ENCODE results near the gene EPB41L5. TPM values are rescaled to one million over a fixed set of nuclear protein-coding genes. Genes with fewer than 3 reads are reported as not detected.

EPB41L5 gene
- total and polyA plus RNA-seq, 5 donors, result 2.5 to 19.9 (median 14.7) TPM

DNA sequence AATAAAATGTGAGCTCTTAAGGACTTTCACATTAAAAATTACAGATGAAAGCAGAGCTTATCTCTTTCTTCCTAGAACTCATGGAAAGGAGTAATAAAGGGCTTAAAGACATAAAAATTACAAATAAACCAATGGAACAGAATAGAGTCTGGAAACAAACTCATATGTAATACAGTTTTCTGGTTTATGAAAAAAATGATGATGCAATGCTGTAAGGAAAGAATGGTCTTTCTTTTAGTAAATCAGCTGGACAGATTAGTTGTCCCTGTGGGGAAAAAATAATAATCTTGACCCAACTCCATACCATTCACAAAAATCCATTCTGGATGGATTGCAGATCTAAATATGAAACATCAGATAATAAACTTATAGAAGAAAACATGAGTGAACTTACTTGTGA, 156.1 kb downstream of the EPB41L5 start:
- DNase-seq (no peak), ATAC-seq (no peak)
- Histone ChIP-seq H3K4me3 (ENCODE audit: low read length) (no peak overlapping the region), H3K4me1 (ENCODE audit: control insufficient read depth, insufficient read depth, low read length) (no peaks in the 10 kb centered on the region), H3K27me3 (ENCODE audit: control insufficient read depth, insufficient read depth) (no peaks in the 10 kb centered on the region), H3K9me3 (ENCODE audit: control insufficient read depth, low read length) (no peaks in the 10 kb centered on the region), H3K27ac (ENCODE audit: low read length) (no peak overlapping the region)
- intact Hi-C loops (cut with DNase I), result no loop called here

DNA sequence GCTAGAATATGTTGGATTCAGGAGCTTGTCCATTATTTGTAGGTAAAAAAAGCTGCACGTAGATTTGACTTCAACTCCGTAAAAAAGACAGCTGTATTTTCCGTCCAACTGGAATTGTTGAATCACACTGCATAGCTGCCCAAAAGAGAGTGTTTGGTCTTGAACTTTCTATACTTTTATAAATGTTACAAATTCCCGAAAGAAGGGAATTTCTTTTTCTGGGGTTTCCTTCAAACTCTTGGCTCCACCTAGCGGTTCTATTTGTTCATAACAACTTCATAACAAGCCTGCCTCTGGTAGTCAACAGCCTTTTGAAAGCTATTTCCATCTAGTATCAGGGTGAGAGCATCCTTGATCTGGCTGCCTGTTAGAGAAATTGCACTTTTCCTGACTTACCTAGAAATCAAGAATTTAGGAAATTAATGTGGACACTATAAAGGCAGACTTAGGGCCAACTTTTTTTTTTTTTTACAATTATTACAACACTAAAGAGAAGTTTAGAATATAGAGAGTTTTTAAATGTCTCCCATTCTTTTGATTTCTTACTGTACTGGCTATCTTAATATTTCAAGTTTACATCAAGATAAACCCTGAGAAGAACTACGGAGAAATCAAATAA, 162.2 kb downstream of the EPB41L5 start:
- no peaks in the 10 kb centered on the region for H3K9me3 ChIP-seq (ENCODE audit: control insufficient read depth, low read length)
- 24% methylated on average over 6 of the region's 6 CpGs for WGBS
- ATAC-seq, result peak; percentile 20 to 59
- intact Hi-C loops (cut with DNase I), result loop anchor here in 3 of 4 donors (10.0 kb wide), 4 partner anchors 60 to 470 kb away; partner anchors contain the start of gene PTPN4 (in 1 of the 3)
- H3K4me3 ChIP-seq (ENCODE audit: low read length), result no peak overlapping the region
- no peaks in the 10 kb centered on the region for H3K27me3 ChIP-seq (ENCODE audit: control insufficient read depth, insufficient read depth)
- no peaks in the 10 kb centered on the region for H3K4me1 ChIP-seq (ENCODE audit: control insufficient read depth, insufficient read depth, low read length)
- no peak overlapping the region for H3K27ac ChIP-seq (ENCODE audit: low read length)
- DNase-seq, result no peak

DNA sequence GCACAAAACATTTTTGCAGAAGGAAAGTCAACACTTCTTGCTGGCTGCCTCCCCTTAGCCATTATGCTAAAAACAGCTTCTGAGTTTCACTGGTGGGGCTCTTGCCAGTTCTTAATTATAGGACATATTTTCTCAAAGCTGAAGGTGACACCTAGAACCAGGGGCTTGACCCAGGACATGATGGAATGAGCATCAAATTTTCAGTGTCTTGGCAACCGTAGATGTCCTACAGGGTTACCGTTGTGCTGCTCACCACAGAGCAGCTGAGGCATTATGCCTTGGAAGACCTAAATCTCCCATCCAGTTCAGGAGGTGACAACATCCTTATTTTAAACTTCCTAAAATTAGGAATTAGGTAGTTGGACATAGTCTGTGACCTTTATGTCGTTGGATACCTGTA, 163.6 kb downstream of the EPB41L5 start:
- ATAC-seq, result no peak
- no peaks in the 10 kb centered on the region for H3K4me1 ChIP-seq (ENCODE audit: control insufficient read depth, insufficient read depth, low read length)
- H3K9me3 ChIP-seq (ENCODE audit: control insufficient read depth, low read length), result no peaks in the 10 kb centered on the region
- intact Hi-C loops (cut with DNase I), result loop anchor here in 3 of 4 donors (10.0 kb wide), 4 partner anchors 62 to 472 kb away; partner anchors contain the start of gene PTPN4 (in 1 of the 3)
- H3K27ac ChIP-seq (ENCODE audit: low read length), result no peak overlapping the region
- no peak overlapping the region for H3K4me3 ChIP-seq (ENCODE audit: low read length)
- WGBS, result 73% methylated on average over 3 of the region's 3 CpGs
- DNase-seq, result no peak
- H3K27me3 ChIP-seq (ENCODE audit: control insufficient read depth, insufficient read depth), result no peaks in the 10 kb centered on the region

DNA sequence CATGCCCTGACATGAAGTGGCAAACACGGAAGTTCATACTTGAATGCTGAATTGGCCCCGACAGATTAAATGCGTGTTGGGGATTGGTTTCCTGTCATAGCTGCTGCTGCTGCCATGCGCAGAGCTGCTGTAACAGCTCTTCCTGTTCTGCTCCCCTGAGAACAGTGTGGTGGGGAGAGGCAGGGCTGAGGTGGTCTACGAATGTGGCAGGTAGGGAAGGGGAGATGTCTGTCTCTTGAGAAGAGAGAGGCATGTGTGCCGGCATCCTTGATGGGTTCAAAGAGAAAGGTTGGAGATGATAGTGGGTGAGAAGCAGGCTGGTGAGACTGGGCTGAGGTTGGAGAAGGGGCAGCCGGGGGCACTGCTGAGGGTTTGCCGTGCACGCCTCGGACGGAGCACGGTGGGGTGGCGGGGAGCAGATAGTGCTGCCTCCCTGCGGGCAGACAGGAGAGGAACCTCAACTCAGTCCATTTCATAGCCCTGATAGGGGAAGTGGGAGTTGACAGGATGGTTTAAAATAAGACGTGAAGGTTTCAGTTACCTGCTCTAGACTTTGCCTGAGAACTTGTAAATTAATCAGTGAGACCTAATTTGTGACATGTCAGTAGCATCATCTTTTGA, 164.2 kb downstream of the EPB41L5 start:
- peak; percentile 69 to 74 for ATAC-seq
- Histone ChIP-seq H3K27me3 (ENCODE audit: control insufficient read depth, insufficient read depth) (no peaks in the 10 kb centered on the region), H3K4me3 (ENCODE audit: low read length) (no peak overlapping the region), H3K4me1 (ENCODE audit: control insufficient read depth, insufficient read depth, low read length) (no peaks in the 10 kb centered on the region), H3K27ac (ENCODE audit: low read length) (no peak overlapping the region), H3K9me3 (ENCODE audit: control insufficient read depth, low read length) (no peaks in the 10 kb centered on the region)
- intact Hi-C loops (cut with DNase I), result loop anchor here in 3 of 4 donors (10.0 kb wide), 4 partner anchors 62 to 472 kb away; partner anchors contain the start of gene PTPN4 (in 1 of the 3)
- WGBS, result 39% methylated on average over 15 of the region's 15 CpGs
- peak; percentile 37 to 71 (median 70) for DNase-seq

DNA sequence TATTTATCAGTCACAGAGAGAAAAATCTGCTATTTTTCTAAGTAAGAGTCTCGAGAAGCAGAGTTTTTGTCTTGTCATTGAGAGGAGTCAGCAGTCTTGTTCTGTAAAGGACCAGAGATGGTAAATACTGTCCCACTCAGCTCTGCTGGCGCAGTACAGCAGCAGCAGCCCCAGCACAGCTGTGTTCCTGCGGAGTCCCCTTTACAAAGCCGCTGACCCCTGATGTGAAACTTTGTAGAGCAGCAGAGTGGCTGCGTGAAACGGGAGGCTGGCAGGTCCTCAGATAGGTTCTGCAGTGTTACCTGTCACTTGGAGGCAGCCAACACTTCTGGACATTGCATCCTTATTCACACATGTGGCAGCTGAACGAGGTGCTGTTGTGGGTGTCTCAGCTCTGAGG, 165.1 kb downstream of the EPB41L5 start:
- DNase-seq (no peak), ATAC-seq (no peak)
- 91% methylated on average over 7 of the region's 7 CpGs for WGBS
- Histone ChIP-seq H3K4me1 (ENCODE audit: control insufficient read depth, insufficient read depth, low read length) (no peaks in the 10 kb centered on the region), H3K27ac (ENCODE audit: low read length) (no peak overlapping the region), H3K9me3 (ENCODE audit: control insufficient read depth, low read length) (no peaks in the 10 kb centered on the region), H3K27me3 (ENCODE audit: control insufficient read depth, insufficient read depth) (no peaks in the 10 kb centered on the region), H3K4me3 (ENCODE audit: low read length) (no peak overlapping the region)
- intact Hi-C loops (cut with DNase I), result loop anchor here in 3 of 4 donors (10.0 kb wide), 4 partner anchors 63 to 473 kb away; partner anchors contain the start of gene PTPN4 (in 1 of the 3)

DNA sequence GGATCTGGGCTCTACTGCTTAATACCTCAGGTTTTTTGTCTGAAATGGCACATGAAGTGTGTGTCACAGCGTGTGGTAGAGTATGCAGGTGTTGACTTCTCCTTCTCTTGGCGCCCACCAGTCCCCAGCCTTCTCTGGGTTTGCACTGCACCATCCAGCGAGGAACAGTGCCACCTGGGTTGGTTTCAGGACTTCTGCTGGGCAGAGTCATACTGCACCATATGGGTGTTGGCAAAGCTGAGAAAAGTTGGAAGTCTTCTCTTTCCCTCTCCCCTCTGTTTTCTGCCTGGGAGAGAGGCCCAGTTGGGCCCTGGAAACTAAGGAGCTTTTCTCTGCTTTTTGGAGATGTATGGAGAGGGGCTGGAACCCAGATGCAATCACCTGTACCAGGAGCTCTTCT, 166.5 kb downstream of the EPB41L5 start:
- intact Hi-C loops (cut with DNase I), result loop anchor here in 3 of 4 donors (10.0 kb wide), 4 partner anchors 65 to 475 kb away; partner anchors contain the start of gene PTPN4 (in 1 of the 3)
- 92% methylated on average over 3 of the region's 3 CpGs for WGBS
- H3K27me3 ChIP-seq (ENCODE audit: control insufficient read depth, insufficient read depth), result no peaks in the 10 kb centered on the region
- H3K4me1 ChIP-seq (ENCODE audit: control insufficient read depth, insufficient read depth, low read length), result no peaks in the 10 kb centered on the region
- ATAC-seq, result no peak
- H3K27ac ChIP-seq (ENCODE audit: low read length), result no peak overlapping the region
- no peak for DNase-seq
- no peaks in the 10 kb centered on the region for H3K9me3 ChIP-seq (ENCODE audit: control insufficient read depth, low read length)
- H3K4me3 ChIP-seq (ENCODE audit: low read length), result no peak overlapping the region

DNA sequence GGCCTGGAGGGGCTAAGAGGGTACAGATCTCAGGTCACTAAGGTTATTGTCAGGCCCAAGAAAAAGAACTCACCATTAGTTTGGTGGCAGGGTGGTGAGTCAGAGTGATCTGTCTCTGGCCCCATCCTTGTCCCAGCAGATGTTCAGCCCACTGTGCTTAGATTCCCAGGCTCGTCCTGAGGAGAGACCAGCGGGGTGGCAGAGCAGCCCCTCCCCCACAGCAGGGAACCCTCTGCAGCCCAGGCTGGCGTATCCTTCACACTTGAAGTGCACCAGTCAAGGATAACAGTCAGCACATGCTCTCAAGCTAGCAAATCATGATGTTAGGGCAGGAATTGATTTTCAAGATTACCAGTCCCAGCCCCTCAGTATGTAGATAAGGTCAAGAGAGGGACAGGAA, 167.2 kb downstream of the EPB41L5 start:
- H3K4me1 ChIP-seq (ENCODE audit: control insufficient read depth, insufficient read depth, low read length), result no peaks in the 10 kb centered on the region
- ATAC-seq (no peak), DNase-seq (no peak)
- H3K9me3 ChIP-seq (ENCODE audit: control insufficient read depth, low read length), result no peaks in the 10 kb centered on the region
- H3K27me3 ChIP-seq (ENCODE audit: control insufficient read depth, insufficient read depth), result no peaks in the 10 kb centered on the region
- H3K4me3 ChIP-seq (ENCODE audit: low read length), result no peak overlapping the region
- intact Hi-C loops (cut with DNase I), result no loop called here
- H3K27ac ChIP-seq (ENCODE audit: low read length), result no peak overlapping the region
- WGBS, result 84% methylated on average over 3 of the region's 3 CpGs

DNA sequence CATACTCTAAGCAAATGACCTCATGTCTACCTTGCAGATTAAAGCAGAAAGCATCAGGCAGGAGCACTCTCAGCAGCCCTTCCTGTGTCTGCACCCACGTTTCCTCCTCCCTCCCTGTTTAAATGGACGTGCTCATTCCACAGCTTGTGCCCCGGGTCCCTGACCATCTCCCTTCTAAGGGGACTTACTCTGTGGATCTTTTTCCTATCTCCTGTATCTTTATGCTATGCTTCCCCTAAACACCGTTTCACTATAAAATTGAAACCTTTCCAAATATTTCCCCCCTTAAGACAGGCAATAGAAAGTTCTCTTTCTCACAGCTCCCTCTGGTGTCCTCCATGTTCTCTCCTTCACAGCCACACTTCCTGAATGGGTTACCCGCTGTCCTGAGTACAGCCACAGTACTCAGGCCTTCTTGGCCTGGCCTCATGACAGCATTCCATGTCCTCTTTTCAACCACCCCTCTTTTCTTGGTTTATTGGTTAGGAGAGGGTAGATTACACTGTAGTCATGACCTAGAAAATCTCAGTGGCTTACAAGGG, 169.2 kb downstream of the EPB41L5 start:
- no peak overlapping the region for H3K27ac ChIP-seq (ENCODE audit: low read length)
- no peaks in the 10 kb centered on the region for H3K9me3 ChIP-seq (ENCODE audit: control insufficient read depth, low read length)
- H3K4me3 ChIP-seq (ENCODE audit: low read length), result no peak overlapping the region
- intact Hi-C loops (cut with DNase I), result no loop called here
- no peaks in the 10 kb centered on the region for H3K4me1 ChIP-seq (ENCODE audit: control insufficient read depth, insufficient read depth, low read length)
- H3K27me3 ChIP-seq (ENCODE audit: control insufficient read depth, insufficient read depth), result no peaks in the 10 kb centered on the region
- DNase-seq (no peak), ATAC-seq (no peak)
- WGBS, result 61% methylated on average over 5 of the region's 5 CpGs

DNA sequence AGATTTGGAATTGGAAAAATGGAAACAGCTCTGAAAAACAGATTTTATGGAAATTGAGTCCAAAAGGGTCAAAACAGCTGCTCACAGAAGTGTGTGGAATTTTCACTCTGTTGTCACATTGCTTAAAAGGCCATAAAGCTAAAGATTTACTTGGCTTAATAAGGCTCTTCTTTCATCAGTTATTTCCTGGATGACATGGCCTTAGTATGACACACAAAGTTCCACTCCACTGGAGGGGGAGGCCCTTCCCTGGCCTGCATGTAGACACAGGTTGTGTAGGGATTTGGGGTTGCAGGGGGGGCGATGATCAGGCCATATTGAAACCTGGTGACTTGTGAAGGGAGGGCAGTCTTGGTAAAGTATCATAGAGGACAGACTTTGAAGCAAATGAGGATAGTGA, 176.3 kb downstream of the EPB41L5 start:
- Histone ChIP-seq H3K4me3 (ENCODE audit: low read length) (no peak overlapping the region), H3K4me1 (ENCODE audit: control insufficient read depth, insufficient read depth, low read length) (no peaks in the 10 kb centered on the region), H3K27ac (ENCODE audit: low read length) (no peak overlapping the region), H3K27me3 (ENCODE audit: control insufficient read depth, insufficient read depth) (no peaks in the 10 kb centered on the region), H3K9me3 (ENCODE audit: control insufficient read depth, low read length) (no peaks in the 10 kb centered on the region)
- 76% methylated on average over 1 of the region's 1 CpG for WGBS
- ATAC-seq (no peak), DNase-seq (no peak)
- intact Hi-C loops (cut with DNase I), result no loop called here

DNA sequence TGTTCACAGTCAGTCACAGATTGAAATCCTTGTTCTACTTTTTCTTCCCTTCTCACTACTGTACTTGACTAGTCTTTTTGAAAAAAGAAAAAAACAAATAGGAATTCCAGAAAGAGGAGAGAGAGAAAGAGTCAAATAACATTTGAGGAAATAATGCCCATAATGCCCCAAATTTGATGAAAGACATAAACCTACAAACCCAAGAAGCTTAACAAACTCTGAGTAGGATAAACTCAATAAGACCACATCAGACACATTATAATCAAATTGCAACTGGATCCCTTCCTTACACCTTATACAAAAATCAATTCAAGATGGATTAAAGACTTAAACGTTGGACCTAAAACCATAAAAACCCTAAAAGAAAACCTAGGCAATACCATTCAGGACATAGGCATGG, 179.4 kb downstream of the EPB41L5 start:
- intact Hi-C loops (cut with DNase I), result no loop called here
- no peak overlapping the region for H3K27ac ChIP-seq (ENCODE audit: low read length)
- no peak for ATAC-seq
- H3K27me3 ChIP-seq (ENCODE audit: control insufficient read depth, insufficient read depth), result no peaks in the 10 kb centered on the region
- H3K9me3 ChIP-seq (ENCODE audit: control insufficient read depth, low read length), result no peaks in the 10 kb centered on the region
- H3K4me1 ChIP-seq (ENCODE audit: control insufficient read depth, insufficient read depth, low read length), result no peaks in the 10 kb centered on the region
- WGBS, result 85% methylated on average over 1 of the region's 1 CpG
- DNase-seq, result no peak
- H3K4me3 ChIP-seq (ENCODE audit: low read length), result no peak overlapping the region

DNA sequence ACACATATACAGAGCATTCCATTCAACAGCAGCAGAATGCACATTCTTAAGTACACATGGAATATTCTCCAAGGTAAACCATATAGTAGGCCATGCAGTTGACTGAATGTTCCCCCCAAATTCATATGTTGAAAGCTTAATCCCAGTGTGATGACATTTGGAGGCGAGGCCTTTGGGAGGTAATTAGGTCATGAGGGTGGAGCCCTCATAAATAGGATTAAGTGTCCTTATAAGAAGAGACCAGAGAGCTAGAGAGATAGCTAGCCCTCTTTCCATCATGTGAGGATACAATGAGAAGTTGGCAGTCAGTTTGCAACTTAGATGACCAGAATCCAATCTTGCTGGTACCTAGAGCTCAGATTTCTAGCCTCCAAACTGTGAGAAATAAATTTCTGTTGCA, 182.7 kb downstream of the EPB41L5 start:
- DNase-seq (no peak), ATAC-seq (no peak)
- Histone ChIP-seq H3K27me3 (ENCODE audit: control insufficient read depth, insufficient read depth) (no peaks in the 10 kb centered on the region), H3K27ac (ENCODE audit: low read length) (no peak overlapping the region), H3K4me1 (ENCODE audit: control insufficient read depth, insufficient read depth, low read length) (no peaks in the 10 kb centered on the region), H3K9me3 (ENCODE audit: control insufficient read depth, low read length) (no peaks in the 10 kb centered on the region), H3K4me3 (ENCODE audit: low read length) (no peak overlapping the region)
- intact Hi-C loops (cut with DNase I), result no loop called here
- WGBS, result 89% methylated on average over 1 of the region's 1 CpG

All from right cardiac atrium (tissue), 5 donors.